Effector memory CD4-positive, alpha-beta T cell (primary cell): ENCODE measurements around the gene RAD51D.
A peak's percentile ranks its signal among the peaks of the same experiment; 100 is the strongest.
"Not testable (repeated sequence)": the region's sequence is repeated elsewhere in the genome, so short reads cannot be mapped to it uniquely, and the experiment has no call there.

ENCODE experiments used
- DNase-seq, 3 donors: peaks; one replicate each; pipeline ENCODE4 v3.0.0-alpha.2; 2020
- H3K27ac ChIP-seq: 2 replicates; pipeline ENCODE4 v1.7.0; 2013; ENCODE audit warnings: mild to moderate bottlenecking, low read length, moderate library complexity; ENCODE audit not compliant: insufficient read depth, poor library complexity, severe bottlenecking
- H3K27me3 ChIP-seq: replicated peaks from 2 replicates; pipeline ENCODE4 v1.7.0; 2013; ENCODE audit warnings: mild to moderate bottlenecking, low read length; ENCODE audit not compliant: insufficient read depth, control insufficient read depth, poor library complexity, severe bottlenecking
- H3K36me3 ChIP-seq: 2 replicates; pipeline ENCODE4 v1.7.0; 2013; ENCODE audit warnings: mild to moderate bottlenecking, low read length, moderate library complexity; ENCODE audit not compliant: control insufficient read depth, insufficient read depth
- H3K4me1 ChIP-seq: 2 replicates; pipeline ENCODE4 v1.7.0; 2013; ENCODE audit warnings: low read length, mild to moderate bottlenecking; ENCODE audit not compliant: control insufficient read depth, insufficient read depth, poor library complexity, severe bottlenecking
- H3K4me3 ChIP-seq: 2 replicates; pipeline ENCODE4 v1.7.0; 2013; ENCODE audit warnings: low read length, low read depth, mild to moderate bottlenecking; ENCODE audit not compliant: insufficient read depth, poor library complexity, severe bottlenecking
- H3K9me3 ChIP-seq: 2 replicates; pipeline ENCODE4 v1.7.0; 2013; ENCODE audit warnings: mild to moderate bottlenecking, low read length, moderate library complexity; ENCODE audit not compliant: control insufficient read depth

The RAD51D gene

DNA sequence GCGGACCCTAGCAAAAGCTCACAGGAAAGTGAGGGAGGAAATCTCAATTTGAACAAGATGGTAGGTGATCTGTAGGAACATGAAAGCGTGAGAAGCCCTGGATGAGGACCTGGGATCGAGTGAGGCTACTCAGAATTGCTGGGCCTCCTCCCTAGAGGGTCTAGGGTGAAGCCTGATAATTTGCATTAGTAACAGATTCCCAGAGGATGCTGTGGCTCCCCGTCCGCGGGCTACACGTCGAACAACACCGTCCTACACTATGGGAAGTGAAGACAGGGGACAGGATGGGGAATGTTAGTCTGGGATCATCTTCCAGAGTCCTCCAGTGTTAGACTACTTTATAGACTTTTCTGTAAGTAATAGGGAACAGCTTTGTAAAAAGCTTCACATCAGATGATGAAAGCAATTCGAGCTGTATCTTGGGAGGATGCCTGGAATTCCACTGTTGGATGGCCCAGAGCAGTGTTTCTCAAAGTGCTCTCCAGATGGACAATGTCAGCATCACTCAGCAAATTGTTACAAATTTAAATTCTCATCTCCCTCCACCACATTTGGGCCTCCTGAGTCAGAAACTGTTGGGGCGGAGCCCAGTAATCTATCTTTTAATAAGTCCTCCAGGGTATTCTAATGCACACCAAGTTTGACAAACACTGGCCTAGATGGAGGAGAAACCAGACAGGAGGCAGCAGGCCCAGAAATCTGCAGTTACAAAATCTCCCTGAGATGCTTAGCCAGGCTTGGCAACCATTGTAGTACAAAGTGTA lies 8.3 kb upstream of the RAD51D start:
- no peaks in the 10 kb centered on the region for H3K27me3 ChIP-seq
- peaks cover 21% of the 10 kb centered on the region for H3K36me3 ChIP-seq
- H3K4me1 ChIP-seq: no peaks in the 10 kb centered on the region
- H3K9me3 ChIP-seq: no peaks in the 10 kb centered on the region
- no peak overlapping the region for H3K27ac ChIP-seq
- no peak overlapping the region for H3K4me3 ChIP-seq
- no peak for DNase-seq

- Histone ChIP-seq H3K27ac (no peak within 1 kb of the TSS), H3K36me3 (no peaks in the 10 kb centered on the region), H3K9me3 (no peaks in the 10 kb centered on the region), H3K27me3 (no peaks in the 10 kb centered on the region), H3K4me1 (peaks cover 8% of the 10 kb centered on the region), H3K4me3 (no peak within 1 kb of the TSS)
- DNase-seq: no peak
These were observed 1.7 kb upstream of the RAD51D start, which contains the start of gene FNDC8 for GRCh38 chr17:35121315-35121714. TSS of gene FNDC8 (plus strand) at chr17:35121615. CDS start at chr17:35121694, 79 bp downstream.

GRCh38 chr17:35117984-35118383 lies 1.7 kb downstream of the RAD51D start:
- H3K36me3 ChIP-seq: no peaks in the 10 kb centered on the region
- H3K27me3 ChIP-seq: no peaks in the 10 kb centered on the region
- peaks cover 8% of the 10 kb centered on the region for H3K4me1 ChIP-seq
- no peak overlapping the region for H3K4me3 ChIP-seq
- peak in 1 of 3 donors; percentile 4 for DNase-seq
- no peaks in the 10 kb centered on the region for H3K9me3 ChIP-seq
- no peak overlapping the region for H3K27ac ChIP-seq

- no peaks in the 10 kb centered on the region for H3K27me3 ChIP-seq
- no peaks in the 10 kb centered on the region for H3K9me3 ChIP-seq
- no peak for DNase-seq
- no peak overlapping the region for H3K27ac ChIP-seq
- no peak overlapping the region for H3K4me3 ChIP-seq
- H3K36me3 ChIP-seq: no peaks in the 10 kb centered on the region
- H3K4me1 ChIP-seq: peaks cover 8% of the 10 kb centered on the region
These were observed 2.8 kb downstream of the RAD51D start for GRCh38 chr17:35116845-35117244.

- H3K27me3 ChIP-seq, H3K27ac ChIP-seq, H3K4me1 ChIP-seq, DNase-seq, H3K4me3 ChIP-seq, H3K9me3 ChIP-seq: not testable (repeated sequence)
- peaks cover 11% of the 10 kb centered on the region for H3K36me3 ChIP-seq
These were observed 8.9 kb downstream of the RAD51D start for GRCh38 chr17:35110791-35111190.

DNA sequence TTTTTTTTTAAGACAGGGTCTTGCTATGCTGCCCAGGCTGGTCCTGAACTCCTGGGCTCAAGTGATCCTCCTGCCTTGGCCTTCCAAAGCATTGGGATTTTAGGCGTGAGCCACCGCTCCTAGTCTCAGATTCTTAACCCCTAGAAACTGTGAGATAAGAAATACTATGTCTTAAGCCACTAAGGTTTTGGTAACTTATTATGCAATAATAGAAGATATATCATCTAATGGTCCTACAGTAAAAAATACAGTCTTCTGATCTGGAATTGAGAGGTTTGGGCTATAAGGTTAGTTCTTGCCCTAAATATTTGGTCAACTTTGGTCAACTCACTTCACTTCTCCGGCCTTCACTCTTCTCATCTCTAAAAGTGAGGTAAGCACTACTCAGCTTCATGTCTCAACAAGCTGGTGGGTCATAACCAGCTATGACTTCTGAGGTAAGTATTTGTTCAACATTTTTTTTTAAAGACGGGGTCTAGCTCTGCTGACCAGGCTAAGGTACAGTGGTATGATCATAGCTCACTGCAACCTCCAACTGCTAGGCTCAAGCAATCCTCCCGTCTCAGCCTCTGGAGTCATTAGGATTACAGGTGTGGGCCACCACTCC lies 14.7 kb downstream of the RAD51D start:
- H3K27me3 ChIP-seq: no peaks in the 10 kb centered on the region
- no peak for DNase-seq
- H3K4me1 ChIP-seq: no peaks in the 10 kb centered on the region
- H3K4me3 ChIP-seq: no peak overlapping the region
- H3K36me3 ChIP-seq: peaks cover 33% of the 10 kb centered on the region
- no peaks in the 10 kb centered on the region for H3K9me3 ChIP-seq
- H3K27ac ChIP-seq: no peak overlapping the region

DNA sequence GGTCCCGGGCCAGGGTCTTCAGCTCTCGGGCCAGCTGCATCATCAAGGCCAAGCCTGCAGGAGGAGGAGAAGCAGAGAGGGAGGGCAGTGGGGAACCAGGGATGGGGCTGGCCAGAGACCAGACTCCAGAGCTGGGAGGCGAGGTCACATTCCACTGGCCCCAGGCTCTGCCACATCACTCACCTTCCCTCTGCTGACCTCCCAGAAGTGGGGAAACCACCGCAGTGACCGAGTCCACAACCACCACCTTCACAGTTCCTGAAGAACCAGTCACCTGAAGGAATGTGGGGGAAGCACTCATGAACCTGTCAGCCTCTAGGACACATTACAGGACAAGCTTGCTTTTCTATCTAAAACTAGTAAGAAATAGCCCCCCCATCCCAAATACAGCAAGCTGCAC lies 16.4 kb downstream of the RAD51D start:
- DNase-seq: no peak
- H3K4me1 ChIP-seq: no peaks in the 10 kb centered on the region
- no peak overlapping the region for H3K4me3 ChIP-seq
- no peaks in the 10 kb centered on the region for H3K27me3 ChIP-seq
- no peaks in the 10 kb centered on the region for H3K9me3 ChIP-seq
- H3K36me3 ChIP-seq: peaks cover 40% of the 10 kb centered on the region
- no peak overlapping the region for H3K27ac ChIP-seq

DNA sequence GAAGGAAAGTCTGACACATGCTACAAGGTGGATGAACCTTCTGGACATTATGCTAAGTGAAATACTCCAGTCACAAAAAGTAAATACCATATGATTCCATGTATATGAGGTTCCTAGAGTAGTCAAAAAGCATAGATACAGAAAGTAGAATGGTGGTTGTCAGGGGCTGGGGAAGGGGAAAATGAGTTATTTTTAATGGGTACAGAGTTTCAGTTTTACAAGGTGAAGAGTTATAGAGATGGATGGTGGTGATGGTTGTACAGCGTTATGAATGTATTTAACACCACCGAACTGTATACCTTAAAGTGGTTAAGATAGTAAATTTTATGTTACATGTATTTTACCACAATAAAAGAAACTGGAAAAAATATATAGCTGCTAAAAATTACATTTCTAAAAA lies 17.9 kb downstream of the RAD51D start:
- Histone ChIP-seq H3K9me3 (no peaks in the 10 kb centered on the region), H3K27me3 (no peaks in the 10 kb centered on the region), H3K4me3 (no peak overlapping the region), H3K36me3 (peaks cover 41% of the 10 kb centered on the region), H3K4me1 (no peaks in the 10 kb centered on the region), H3K27ac (no peak overlapping the region)
- DNase-seq: no peak

GRCh38 chr17:35101036-35101435 lies 18.6 kb downstream of the RAD51D start:
- Histone ChIP-seq H3K4me3 (no peak overlapping the region), H3K27ac (no peak overlapping the region)

DNA sequence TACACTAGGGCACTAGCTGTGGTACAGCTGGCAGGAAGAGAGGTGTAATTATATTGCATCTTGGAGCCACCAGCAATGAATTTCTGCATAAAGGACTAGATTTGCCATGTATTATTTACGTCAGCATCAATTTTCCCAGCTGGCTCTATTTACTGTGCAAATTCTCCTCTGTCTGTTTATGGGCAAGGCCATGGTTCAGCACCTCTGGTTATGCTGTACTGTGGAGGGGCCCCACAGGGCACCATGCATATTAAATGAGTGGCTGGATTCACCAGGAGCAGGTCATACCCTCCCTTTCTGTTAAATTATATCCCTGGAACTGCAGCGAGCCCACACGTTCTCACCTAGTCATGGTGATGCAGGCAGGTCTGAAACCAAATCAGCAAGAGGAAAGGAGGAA lies 19.8 kb downstream of the RAD51D start:
- Histone ChIP-seq H3K27ac (no peak overlapping the region), H3K4me3 (no peak overlapping the region), H3K4me1 (no peaks in the 10 kb centered on the region), H3K36me3 (peaks cover 29% of the 10 kb centered on the region), H3K27me3 (no peaks in the 10 kb centered on the region), H3K9me3 (no peaks in the 10 kb centered on the region)
- DNase-seq: no peak

More at GRCh38 chr17:35101036-35101435, 18.6 kb downstream of the RAD51D start:
- Histone ChIP-seq H3K36me3 (peaks cover 34% of the 10 kb centered on the region), H3K27me3 (no peaks in the 10 kb centered on the region), H3K4me1 (no peaks in the 10 kb centered on the region), H3K9me3 (no peaks in the 10 kb centered on the region)
- DNase-seq: no peak
